NCI-H526 (cell line): ENCODE results near the gene CHRNB4.
"Not testable (repeated sequence)": the region's sequence is repeated elsewhere in the genome, so short reads cannot be mapped to it uniquely, and the experiment has no call there.

ENCODE experiments used
- DNase-seq, 2 experiments: peaks; one replicate each; lab custom pipeline; 2025; lab: John Stamatoyannopoulos, UW

Gene CHRNB4

DNA sequence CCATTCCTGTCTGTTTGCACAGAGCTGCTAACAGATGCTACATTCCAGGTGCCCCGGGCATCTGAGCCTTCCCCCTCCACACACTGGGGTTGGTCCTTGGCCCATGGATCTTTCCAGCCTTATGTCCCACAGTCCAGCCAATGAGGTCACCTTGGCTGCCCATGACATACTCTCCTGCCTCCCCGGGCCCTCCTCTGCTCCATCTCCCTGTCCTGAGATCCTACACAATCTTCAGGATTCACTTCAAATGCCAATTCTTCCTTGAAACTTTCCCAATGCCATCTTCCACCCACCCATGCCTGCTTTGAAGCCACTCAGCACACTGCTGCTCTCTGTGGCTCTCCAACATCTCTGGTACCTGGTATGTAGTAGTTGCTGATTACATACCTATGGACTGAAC, 24.5 kb downstream of the CHRNB4 start:
- no peak for DNase-seq

DNA sequence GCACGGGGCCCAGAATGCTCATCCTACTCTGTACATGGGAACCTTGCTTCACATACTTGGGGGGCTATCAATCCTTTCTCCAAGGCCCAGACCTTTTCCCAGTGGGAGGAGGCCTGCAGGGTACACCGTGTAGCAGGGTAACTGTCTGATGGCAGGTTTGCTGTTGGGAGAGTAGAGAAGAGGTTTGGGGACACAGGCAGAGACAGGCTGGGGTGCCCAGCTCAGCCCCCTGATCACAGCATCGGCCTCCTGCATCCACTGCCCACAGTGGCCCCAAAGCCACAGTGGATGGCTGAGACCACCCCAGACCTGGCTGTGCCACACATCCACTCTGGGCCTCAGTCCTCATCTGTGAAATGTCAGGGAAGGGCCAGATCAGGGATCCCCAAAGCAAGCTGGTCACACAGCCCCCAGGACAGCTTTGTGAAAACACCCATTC, 25.8 kb downstream of the CHRNB4 start:
- no peak for DNase-seq

GRCh38 chr15:78614021-78614420, 27.0 kb downstream of the CHRNB4 start:
- no peak for DNase-seq

DNA sequence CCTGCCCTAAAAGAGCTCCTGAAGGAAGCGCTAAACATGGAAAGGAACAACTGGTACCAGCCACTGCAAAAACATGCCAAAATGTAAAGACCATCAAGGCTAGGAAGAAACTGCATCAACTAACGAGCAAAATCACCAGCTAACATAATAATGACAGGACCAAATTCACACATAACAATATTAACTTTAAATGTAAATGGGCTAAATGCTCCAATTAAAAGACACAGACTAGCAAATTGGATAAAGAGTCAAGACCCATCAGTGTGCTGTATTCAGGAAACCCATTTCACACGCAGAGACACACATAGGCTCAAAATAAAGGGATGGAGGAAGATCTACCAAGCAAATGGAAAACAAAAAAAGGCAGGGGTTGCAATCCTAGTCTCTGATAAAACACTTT, 31.5 kb downstream of the CHRNB4 start:
- not testable (repeated sequence) for DNase-seq

DNA sequence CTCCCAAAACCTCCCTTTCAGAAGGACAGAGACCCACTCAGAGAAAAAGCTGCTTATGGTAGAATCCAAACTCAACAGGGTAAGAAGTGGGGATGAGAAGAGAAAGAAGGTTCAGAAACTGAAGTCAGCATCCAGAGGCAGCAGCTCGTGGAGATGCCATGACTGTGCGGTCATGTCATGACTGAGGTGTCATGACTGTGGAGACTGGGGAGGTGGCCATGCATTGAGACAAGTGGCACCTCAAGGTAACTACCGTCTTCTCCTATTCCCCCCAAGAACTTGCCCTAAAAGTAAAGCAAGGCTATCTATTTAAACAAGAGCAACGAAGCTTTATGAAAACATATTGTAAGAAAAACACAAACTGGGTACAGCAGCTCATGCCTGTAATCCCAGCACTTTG, 35.3 kb downstream of the CHRNB4 start:
- DNase-seq, result no peak

GRCh38 chr15:78605201-78605600, 35.8 kb downstream of the CHRNB4 start:
- no peak for DNase-seq

DNA sequence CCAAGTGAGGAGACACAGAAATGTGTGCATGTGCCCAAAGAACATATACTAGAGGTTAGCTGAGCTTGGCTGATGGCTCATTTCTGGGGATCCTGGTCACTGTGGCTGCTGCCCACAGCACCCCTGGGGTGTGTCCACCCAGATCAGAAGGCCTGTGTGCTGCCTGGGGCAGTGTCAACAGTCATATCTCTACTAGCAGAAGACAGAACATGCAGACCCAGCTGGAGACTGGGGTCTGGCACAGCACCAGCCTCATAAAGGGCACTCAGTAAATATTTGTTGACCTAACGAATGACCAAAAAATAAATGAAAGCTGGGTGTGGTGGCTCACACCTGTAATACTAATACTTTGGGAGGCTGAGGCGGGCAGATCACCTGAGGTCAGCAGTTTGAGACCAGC, 36.6 kb downstream of the CHRNB4 start:
- DNase-seq, result no peak

DNA sequence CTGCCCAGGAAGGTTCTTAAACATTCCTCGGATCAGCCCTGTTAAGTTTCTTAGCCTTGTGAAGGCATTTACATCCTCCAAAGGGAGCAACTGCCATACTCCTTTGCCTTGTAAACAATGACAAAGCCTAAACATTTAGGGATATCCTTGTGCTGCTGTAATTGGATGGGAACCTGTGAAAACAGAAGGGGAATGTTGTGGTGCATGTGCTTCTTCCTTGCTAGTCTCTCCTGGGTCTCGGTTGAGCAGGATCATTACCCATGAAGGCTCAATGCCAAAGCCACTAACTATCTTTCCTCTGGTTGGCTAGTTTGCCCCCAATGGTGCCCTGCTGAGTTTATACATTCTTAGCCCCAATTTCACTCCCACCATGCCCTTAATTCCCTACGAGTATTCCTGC, 37.5 kb downstream of the CHRNB4 start:
- no peak for DNase-seq

GRCh38 chr15:78599189-78599588, 41.8 kb downstream of the CHRNB4 start:
- DNase-seq, result no peak

- no peak for DNase-seq
These were observed 42.7 kb downstream of the CHRNB4 start for GRCh38 chr15:78598348-78598747.

- DNase-seq, result no peak
These were observed 43.4 kb downstream of the CHRNB4 start for GRCh38 chr15:78597583-78597982.

DNA sequence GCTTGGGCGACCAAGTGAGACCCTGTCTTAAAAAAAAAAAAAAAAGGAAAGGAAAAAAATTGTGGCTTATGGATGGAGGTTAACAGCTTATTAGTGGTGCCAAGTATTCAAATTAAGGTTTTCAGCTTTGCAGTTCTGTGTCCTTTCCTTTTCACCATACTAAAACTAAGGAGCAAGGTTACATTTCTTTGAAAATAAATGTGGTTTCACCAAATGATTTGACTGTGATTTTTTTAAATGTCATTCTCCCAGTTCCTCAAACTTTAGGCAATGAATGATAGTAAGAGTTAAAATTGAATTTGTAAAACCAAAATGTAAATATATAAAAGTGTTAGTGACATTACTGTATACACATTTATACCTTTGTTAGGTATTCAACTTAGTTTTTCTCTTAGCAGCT, 66.1 kb downstream of the CHRNB4 start:
- DNase-seq, result no peak
